GM18526 (cell line): ENCODE results near the gene SEZ6L2.

Experiments used
- POLR2A ChIP-seq: IDR thresholded peaks from 3 replicates; pipeline ENCODE4 v1.6.1; 2011; ENCODE audit not compliant: insufficient read length; ENCODE audit errors: extremely low read depth

Gene SEZ6L2

DNA sequence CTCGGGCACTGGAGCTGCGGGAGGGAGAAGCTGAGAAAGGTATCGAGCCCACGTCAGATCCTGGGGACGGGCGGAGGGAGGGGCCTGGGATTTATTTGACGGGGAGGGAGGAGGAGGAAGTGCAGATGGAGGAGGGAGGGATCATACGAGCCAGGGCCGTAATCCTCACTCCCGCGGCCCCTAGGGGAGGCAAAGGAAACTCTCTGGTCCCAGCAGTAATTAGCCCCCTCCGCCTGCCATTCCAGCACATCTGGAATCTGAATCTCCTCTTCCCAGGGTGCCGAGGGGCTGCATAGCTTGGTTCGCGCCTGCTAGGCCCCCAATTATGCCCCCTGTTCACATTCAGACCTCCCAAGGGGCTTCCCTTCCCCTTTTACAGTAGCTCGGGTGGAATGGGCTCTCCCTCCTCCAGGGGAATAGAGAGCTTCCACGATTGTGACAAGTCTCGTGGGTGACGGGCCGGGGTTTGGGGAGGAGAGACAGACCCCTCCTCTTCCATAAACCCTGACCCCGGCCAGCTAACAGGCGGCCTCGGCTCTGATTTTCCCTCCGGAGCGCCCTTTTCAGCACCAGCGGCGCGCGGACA lies at the start of gene SEZ6L2:
Gene SEZ6L2 (minus strand): TSS at position 35 of the 586 bp plus-strand sequence. CDS start 531 bp downstream, outside the sequence.
- TF ChIP-seq POLR2A = no peak

DNA sequence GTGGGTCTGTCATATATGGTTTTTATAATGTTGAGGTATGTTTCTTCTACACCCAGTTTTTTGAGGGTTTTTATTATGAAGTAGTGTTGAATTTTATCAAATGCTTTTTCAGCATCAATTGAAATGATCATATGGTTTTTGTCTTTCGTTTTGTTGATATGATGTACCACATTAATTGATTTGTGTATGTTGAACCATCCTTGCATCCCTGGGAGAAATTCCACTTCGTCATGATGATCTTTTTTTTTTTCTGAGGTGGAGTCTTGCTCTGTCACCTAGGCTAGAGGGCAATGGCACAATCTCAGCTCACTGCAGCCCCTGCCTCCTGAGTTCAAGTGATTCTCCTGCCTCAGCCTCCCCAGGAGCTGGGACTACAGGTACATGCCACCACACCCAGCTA lies 48.5 kb upstream of the SEZ6L2 start:
- TF ChIP-seq POLR2A = no peak

DNA sequence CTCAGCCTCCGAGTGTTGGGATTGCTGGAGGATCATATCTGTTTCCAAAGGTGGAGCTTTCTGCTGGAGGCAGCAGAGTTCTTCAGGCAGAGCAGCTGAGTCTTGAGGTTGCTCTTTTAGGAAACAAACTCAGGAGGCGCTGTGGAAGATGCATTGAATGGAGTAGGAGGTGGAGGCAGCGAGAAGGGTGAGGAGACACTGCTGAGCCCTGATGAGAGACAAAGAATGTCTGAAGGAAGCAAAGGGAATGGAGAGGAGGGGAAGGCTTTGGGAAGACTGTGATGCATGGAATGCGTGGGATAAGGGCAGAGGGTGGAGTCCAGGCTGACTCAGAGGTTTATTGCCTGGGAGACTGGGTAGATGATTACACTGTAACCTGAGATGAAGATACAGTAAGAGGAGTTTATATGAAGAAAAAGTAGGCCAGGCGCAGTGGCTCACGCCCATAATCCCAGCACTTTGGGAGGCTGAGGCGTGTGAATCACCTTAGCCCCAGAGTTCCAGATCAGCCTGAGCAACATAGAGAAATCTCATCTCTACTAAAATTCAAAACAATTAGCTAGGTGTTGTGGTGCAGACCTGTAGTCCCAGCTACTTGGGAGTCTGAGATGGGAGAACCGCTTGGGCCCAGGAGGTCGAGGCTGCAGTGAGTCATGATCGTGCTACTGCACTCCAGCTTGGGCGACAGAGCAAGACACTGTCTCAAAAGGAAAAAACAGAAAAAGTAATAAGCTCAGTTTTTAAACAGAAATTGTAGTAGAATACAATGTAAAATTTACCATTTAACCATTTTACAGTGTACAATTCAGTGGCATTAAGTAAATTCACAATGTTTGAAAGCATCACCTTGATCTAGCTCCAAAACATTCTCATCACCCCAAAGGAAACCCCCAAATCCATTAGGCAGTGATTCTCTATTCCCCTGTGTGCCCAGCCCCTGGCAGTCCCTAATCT lies 44.8 kb upstream of the SEZ6L2 start:
- no peak for TF ChIP-seq POLR2A

DNA sequence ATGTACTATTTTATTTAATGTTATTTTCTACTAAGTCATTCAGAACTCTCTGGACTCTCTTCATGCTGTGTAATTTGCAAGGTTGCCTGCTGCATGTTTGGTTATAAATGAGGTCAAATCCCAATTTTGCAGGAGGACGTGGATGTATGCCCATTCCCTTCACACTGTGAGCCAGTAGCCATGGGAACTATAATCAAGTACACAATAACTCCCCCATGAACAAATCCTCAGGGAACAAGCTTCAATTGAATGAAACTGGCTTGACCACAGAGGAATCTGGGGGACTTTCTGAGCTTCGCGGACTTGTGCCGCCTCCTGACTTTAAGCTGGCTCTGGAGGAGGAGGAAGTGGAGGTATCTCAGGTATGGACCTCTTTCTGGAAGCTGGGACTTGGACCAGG lies 41.3 kb upstream of the SEZ6L2 start:
- TF ChIP-seq POLR2A = no peak

DNA sequence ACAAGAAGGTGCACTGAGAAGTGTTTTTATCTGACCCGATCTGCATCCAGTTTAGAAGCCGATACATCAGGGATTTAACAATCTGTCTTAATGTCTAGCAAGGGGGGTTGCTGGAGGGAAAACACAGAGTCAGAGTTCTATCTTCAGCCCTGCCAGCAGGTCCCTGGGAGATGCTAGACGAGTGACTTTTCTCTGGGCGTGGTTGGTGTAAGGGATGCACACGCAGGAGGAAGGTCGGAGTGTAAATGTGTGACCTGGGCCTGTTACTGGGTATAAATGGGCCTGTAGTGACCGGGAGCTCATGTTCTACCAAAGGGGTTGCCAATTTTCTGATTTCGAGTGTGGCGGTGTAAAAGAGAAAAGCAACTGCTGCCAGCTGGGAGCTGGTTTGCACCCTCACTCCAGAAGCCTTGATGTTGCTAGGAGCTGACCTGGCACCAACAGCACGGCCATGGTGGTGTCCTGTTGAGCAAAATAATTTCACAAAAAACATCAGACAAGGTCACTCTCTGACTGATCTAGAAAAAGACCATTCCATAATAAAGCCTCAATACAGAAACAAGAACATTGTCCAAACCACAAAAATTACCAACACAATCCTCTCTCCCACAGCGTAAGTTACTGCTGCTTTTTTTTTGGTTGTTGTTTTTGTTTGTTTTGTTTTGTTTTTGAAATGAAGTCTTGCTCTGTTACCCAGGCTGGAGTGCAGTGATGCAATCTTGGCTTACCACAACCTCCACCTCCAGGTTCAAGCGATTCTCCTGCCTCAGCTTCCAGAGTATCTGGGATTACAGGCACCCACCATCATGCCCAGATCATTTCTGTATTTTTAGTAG lies 27.9 kb upstream of the SEZ6L2 start:
- TF ChIP-seq POLR2A = no peak

DNA sequence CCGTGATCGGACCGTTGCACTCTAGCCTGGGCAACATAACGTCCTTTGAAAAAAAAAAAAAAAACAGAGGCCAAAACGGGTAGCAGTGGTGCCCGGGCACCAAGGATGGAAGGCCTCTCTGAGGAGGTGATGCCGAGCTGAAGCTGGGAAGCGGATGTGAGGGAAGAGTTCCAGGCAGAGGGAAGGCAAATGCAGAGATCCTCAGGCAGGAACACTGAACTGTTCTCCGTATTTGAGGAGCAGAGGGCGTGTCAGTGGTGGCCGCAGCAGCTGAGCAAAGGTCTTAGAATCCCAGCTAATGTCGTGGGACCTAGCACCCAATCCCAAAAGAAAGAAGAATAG lies 27.3 kb upstream of the SEZ6L2 start:
- TF ChIP-seq POLR2A = no peak

DNA sequence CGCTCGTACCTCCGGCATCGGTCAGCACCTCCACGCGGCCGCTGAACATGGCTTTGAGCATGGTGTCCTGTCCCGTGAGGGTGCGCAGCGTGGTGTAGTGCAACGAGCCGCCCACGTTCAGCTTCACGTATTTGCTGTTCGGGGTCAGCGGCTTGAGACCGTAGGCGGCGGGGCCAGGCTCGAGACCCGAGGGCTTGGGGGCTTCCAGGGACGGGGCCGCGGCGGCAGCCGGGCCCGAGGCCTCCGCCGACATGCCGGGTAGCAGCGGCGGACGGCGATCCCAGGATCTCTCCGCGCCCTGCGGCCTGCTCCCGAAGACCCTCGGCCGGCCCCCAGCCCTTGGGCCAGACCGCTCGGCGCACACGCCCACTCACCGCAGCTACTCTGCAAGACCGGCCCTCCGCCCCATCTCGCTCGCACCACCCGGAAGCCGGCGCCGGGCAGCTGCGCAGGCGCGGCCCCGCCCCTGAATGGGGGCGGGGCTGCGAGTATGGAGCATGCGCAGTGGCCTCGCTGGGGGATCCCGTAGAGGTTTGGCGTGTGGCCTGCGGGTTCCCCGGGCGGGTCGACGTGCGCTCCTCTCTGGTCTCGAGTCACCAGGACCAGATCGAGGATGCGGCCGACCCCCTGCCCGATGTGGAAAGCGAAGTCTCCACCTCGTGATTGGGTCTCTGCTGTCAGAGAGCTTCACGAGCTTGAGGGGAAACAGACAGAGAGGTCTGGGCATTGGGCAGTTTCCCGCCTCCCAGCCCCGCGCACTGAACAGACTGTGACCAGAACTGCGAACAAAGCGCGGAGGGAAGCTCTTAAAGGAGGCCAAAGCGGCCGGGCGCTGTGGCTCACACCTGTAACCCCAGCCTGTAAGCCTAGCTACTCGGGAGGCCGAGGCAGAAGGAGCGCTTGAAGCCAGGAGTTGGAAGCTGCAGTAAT lies 26.7 kb upstream of the SEZ6L2 start, which contains the start of gene KCTD13:
Gene KCTD13 (minus strand): TSS at position 446 of the 930 bp plus-strand sequence. CDS start 193 bp downstream, at position 253.
- TF ChIP-seq POLR2A = peak; percentile 95

DNA sequence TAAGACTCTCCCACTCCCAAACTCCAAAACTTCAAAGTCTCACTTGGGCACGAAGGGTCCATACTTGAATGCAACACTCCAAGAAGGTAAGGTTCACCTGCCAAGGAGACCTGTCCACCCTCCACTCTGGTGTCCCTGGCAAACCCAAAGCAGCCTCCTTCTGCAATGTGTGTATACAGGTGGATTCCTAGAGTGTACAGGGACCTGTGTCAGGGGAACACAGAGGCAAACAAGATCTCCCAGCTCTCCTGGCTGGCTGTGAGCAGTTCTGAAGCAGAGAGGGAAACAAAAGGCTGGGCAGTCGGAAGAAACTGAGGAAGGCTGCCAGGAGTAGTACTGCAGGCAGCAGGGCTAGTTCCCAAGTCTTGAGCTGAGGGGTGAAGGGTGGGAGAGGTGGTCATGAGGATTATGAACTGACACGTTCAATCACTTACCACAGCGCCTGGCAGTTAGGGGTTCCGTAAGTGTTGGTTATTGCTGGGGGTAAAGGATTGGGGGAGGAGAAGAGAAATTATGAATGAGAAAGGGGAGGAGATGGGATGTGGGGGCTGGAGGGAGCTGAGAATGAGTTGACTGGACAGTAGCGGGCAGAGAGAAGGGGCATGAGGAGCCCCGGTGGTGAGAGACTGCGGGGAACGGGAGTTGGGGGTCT lies 25.9 kb upstream of the SEZ6L2 start:
- no peak for TF ChIP-seq POLR2A

DNA sequence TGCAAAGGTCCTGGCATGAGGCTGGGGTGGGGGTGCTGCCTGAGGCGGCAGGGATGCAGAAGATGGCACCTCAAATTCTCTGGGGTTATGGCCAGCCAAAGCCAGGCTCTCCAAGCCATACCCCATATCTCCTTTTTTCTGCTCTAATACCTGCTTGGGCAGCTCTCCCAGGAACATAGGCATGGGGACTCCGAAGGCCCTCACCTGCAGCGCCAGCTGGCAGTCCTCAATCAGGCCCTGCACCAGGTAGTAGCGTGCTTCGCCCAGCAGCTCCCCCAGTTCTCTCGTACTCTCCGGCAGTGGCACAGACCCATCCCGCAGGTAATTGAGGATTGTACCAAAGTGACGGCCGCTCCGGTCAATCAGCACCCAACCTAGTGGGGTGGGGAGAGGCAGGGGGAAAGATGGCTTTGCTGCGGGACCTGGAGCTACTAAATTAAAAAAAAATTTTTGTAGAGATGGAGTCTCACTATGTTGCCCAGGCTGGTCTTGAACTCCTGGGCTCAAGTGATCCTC lies 23.7 kb upstream of the SEZ6L2 start:
- no peak for TF ChIP-seq POLR2A

DNA sequence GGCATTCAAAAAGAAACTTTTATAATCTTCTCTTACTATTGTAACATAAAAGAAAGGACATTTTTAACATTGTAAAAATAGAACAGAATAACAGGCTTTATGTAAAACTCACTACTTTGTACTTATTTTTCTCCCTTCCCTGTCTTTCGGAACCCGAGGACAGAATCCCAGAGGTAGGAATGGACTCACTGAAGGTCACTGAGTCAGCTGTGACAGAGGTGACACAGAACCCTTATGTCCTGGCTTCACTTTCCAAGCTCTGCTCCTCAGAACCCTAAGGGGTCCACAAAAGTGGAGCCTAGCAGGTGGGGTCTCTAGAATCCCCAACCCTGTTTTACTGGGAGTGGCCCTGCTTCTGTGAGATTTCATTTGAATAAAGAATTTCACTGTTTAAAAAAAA lies 23.0 kb upstream of the SEZ6L2 start:
- no peak for TF ChIP-seq POLR2A

DNA sequence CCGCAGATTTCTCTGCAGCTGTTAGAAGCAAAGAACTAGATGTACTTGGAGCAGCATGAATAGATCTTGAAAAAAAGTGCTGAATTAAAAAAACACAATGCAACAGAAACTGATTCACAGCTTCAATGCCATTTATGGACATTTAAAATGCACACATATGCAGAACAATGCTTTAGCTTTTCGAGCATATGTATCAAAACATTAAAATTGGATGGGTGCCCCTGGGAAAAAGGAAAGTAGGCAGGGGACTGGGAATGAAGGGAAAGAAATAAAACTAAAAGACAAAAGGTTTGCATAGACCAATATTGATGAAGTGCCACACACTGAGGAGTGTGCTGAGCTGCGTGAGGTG lies 21.7 kb upstream of the SEZ6L2 start:
- no peak for TF ChIP-seq POLR2A

DNA sequence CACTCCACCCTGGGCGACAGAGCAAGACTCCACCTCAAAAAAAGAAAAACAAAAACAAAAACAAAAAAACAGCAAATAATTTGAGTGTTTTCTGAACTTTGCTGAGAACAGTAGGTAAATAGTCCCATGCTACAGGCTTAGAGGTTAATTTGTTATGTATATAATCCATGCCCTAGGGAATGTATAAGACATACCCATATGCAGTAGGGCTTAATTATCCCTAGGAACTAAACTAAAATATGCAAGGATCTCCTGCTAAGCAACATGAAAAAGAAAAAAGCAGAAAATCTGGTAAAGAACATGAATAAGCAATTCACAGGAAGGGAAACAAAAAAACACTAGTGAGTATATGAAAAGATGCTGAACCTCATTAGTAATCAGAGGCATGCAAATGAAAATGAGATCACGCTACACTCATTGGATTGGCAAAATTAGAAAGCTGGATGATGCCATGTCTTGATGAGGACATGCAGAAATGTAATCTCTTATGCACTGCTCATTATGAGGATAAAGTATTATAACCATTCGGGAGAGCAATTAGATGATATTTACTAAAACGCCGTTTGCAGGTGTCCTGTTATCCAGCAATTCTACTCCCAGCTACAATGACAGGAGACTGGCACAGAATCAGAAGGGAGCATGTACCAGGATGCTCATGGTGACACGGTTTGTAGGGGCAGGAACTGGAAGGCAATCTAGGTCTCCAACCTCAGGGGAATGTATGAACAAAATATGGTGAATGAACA lies 21.1 kb upstream of the SEZ6L2 start:
- TF ChIP-seq POLR2A = no peak

DNA sequence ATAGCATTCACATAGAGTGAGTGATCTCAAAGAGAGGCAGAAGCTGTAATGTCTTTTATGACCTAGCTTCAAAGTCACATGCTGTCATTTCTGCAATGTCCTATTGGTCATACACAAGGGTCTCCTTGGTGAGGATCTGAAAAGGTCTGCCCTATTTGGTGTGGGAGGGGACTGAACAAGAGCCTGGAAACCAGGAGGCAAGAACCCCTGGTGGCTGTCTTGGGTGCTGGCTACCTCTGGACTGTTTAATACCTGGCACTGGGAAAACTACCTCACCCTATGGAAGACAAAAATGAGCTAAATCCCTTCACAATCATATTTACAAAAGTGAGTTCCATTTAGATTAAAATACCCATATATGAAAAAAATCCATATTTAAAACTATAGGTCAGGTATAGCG lies 17.6 kb upstream of the SEZ6L2 start:
- no peak for TF ChIP-seq POLR2A
